ENCODE measurements around the gene MYH7.

Gene MYH7

GRCh38 chr14:23450379-23450778 is 14.9 kb upstream of the MYH7 start:
- H3K27ac ChIP-seq, result no peak overlapping the region
- no peak overlapping the region for H3K4me3 ChIP-seq

- H3K27ac ChIP-seq, result no peak overlapping the region
- no peak overlapping the region for H3K4me3 ChIP-seq
Measured at GRCh38 chr14:23449314-23449713, 13.9 kb upstream of the MYH7 start.

- H3K27ac ChIP-seq, result peak overlapping the region in 1 of 21 experiments; percentile 22
Measured at GRCh38 chr14:23447361-23448350, 12.2 kb upstream of the MYH7 start.

GRCh38 chr14:23446291-23446851 is 10.9 kb upstream of the MYH7 start:
- H3K27ac ChIP-seq, result peak overlapping the region in 4 of 21 experiments; percentile 14 to 22 (median 18)

More at GRCh38 chr14:23447361-23448350, 12.2 kb upstream of the MYH7 start:
- no peak overlapping the region for H3K4me3 ChIP-seq

DNA sequence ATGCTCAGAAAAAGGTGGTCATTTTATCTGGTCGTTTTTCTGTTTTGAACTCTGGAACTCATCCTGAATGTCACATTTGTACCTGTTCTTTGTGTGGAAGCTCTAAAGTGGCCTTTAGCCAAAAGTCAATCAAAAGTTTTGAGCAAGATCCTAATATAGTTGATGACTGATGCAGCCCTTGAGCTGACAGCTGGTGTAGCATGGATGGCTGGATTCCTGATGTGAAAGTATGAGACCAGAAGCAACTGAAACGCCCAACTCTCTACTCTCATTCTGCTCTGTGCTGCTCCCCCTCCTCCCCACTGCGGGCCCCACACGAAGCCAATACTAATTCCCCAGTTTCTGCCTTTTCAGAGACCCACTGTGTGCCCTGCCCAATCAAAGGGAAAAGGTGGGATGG is 10.3 kb upstream of the MYH7 start:
- Histone ChIP-seq H3K27ac (peak overlapping the region in 1 of 21 experiments; percentile 18), H3K4me3 (no peak overlapping the region)

More at GRCh38 chr14:23446291-23446851, 10.9 kb upstream of the MYH7 start:
- H3K4me3 ChIP-seq, result no peak overlapping the region

DNA sequence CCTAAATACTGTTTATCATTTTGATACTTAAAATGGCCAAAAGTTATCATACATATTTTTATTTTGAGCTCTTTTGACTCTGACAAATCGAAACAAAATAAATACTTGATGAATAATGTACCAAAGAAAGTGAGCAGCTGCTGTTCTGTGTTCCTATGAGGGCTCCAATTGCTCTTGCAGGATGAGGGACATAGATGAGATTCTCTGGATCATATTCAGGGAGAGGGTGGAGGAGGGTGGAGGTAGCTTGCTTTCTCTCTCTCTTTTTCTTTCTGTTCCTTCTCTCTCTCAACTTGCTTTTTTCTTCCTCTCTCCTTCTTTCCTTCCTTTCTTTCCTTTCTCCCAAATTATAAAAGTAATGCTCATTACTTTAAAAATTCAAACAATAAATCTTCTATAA is 8.9 kb upstream of the MYH7 start:
- H3K27ac ChIP-seq, result no peak overlapping the region
- no peak overlapping the region for H3K4me3 ChIP-seq

- Histone ChIP-seq H3K4me3 (no peak overlapping the region), H3K27ac (no peak overlapping the region)
Measured at GRCh38 chr14:23443881-23444280, 8.4 kb upstream of the MYH7 start.

DNA sequence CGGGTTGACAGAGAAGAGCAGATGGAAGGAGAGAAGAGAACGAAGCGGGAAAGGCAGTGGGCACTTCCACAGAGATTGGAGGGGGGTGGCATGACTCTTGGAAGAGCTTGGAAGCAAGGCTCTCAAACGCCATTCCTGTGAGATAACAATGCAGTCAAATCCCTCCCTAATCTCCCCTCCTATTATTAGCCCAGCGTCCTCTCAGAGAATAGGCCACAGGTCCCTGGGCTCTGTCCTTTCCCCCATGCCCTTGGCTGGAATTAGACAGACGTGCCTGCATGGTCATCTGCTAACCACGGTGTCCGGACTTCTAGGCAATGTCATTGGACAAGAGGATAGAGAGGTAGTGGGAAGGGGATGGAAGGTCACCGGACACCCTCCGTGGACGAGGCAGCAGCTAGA is 8.0 kb upstream of the MYH7 start:
- H3K27ac ChIP-seq, result no peak overlapping the region
- H3K4me3 ChIP-seq, result no peak overlapping the region

GRCh38 chr14:23442721-23443356 is 7.4 kb upstream of the MYH7 start:
- H3K27ac ChIP-seq, result no peak overlapping the region
- no peak overlapping the region for H3K4me3 ChIP-seq

GRCh38 chr14:23441076-23441475 is 5.6 kb upstream of the MYH7 start:
- H3K27ac ChIP-seq, result no peak overlapping the region
- no peak overlapping the region for H3K4me3 ChIP-seq

DNA sequence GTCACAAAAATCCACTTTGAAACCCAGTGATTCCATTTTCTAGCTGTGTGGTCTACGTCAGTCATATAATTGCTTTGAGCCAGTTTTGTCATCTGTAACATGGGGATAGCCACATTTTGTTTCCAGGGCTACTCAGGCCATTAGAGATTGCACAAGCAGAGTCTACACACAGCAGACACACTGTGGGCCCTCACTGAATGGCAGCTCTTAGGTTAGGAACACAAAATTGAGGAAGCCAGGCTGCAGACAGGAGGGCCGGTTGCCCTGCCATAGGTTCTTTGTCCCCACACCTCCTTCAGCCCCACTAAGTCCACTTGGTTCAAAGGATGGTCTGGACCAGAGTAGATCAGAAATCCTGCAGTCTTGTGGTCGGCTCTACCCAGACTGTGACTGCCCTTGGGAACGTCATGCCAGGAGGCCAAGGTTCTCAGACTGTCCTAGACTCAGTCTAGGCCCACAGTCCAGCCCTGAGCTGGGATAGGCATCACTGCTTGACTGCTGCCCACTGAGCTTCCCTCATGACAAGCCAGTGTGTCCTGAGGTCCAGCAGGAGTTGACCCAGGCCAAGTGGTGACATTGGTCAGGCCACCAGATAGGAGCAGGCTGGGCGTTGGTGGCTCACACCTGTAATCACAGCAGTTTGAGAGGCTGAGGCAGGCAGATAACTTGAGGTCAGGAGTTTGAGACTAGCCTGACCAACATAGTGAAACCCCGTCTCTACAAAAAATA is 3.8 kb upstream of the MYH7 start:
- no peak overlapping the region for H3K4me3 ChIP-seq
- no peak overlapping the region for H3K27ac ChIP-seq

- H3K4me3 ChIP-seq, result no peak overlapping the region
- H3K27ac ChIP-seq, result no peak overlapping the region
Measured at GRCh38 chr14:23438101-23438971, 2.9 kb upstream of the MYH7 start.

DNA sequence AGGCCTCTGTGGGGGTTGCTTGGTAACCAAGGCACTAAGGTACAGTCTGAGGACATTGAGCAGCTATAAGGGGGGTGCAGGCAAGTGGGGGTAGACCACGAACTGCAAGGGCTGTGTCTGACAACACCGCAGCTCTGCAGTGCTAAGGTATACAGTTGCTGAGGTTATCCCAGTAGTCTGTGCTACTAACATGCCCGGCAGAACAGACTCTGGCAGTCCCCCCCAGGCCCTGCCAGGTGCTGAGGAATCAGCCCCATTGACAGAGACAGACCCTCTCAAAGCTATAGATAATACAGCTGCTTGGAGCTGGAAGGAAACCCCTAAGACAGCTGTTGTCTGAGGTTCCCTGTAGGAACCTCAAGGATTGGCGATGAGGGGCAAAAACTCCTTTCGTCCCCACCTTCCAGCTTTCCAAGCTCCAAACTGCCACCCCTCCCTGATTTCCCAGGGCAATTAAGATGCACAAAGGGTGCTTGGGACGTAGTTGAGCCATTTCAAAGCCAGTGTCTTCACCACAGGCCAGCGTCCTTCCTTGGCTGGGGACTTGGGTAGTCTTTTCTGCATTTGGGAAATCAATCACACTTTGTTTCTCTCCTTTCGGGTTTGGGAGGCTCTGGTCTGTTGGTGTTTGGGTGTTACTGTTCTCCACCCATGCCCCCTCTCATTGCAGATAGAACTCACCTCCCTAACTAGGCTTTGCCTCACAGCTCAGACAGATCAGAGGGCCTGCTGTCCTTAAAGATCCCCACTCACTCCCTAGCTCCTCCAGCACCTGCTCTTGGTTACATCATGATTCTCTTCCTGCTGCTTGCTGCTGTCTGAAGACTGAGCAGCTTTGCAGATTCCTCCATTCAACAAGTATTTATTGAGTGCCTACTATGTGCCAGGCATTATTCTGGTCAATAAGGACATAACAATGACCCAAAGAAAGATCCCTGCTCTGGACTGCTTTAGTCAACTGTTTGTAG is 2.0 kb upstream of the MYH7 start:
- H3K27ac ChIP-seq, result no peak overlapping the region
- H3K4me3 ChIP-seq, result no peak overlapping the region

DNA sequence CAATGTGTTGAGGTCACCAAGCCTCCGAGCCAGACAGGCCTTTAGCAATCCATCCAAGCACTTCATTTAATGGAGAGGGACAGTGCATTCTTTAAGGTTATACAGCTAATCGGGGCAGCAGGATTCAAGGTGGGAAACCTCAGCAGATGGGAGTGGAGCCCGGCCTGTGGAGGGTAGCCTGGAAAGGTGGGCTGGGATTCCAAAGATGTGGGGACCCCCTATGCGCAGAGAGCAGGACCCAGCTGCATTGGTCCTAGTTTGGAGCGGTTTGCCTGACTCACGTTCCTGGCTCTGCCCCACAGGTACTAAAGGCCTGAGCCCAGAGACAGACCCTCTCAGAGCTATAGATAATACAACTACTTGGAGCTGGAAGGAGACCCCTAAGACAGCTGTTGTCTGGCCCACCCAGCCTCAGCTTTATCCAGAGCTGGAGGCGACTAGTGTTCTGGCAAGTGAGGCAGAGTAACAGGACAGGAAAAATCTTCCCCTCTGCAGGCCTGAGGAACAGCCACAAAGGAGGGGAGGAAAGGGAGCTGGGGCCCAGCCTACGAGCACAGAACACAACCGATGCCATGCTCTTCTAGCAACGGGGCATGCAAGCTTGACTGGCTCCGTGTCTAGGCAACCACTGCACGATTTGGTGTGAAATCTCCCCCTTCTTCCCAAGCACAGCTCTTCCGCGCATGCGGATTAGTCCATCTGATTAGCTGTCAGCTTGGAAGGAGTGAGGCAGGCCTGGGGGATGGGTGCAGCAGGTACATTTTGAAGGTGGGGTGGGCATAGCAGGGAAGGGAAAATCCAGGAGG is 1.1 kb upstream of the MYH7 start:
- H3K4me3 ChIP-seq, result no peak overlapping the region
- H3K27ac ChIP-seq, result no peak overlapping the region

DNA sequence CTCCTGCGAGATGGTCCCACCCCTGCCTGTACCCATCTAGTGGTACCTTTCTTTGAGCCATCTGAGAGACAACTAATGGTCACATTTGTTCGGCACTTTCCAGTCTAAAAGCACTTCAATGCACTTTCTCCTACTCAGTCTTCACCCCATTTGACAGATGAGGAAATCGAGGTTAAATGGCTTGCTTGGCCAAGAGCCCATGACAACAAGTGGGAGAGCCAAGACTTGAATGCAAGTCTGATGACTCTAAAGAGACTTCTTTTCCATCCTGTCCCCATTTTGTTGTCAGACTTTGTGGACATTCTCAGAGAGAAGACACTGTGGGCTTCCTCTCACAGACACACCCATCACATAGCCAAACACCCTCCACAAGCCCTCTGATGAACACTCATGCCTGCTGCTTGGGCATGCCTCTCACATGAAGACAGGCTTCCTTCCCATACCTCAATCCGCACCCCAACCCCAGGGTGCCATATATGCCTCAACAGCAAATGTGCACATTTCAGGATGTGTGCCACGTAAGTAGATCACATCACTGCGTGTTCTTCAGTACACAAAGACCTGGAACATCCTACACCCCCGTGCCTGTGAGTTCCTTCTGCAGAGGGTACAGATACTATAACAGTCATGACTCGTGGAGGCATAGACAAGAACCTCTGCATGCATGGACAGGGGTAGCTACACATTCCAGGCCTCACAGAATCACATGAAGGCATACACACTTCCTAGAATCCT is 805 bp downstream of the MYH7 start:
- Histone ChIP-seq H3K4me3 (no peak overlapping the region), H3K27ac (no peak overlapping the region)

- Histone ChIP-seq H3K4me3 (no peak overlapping the region), H3K27ac (no peak overlapping the region)
Measured at GRCh38 chr14:23433457-23433856, 2.0 kb downstream of the MYH7 start.
